ENCODE results near the gene INTS1.

DNA sequence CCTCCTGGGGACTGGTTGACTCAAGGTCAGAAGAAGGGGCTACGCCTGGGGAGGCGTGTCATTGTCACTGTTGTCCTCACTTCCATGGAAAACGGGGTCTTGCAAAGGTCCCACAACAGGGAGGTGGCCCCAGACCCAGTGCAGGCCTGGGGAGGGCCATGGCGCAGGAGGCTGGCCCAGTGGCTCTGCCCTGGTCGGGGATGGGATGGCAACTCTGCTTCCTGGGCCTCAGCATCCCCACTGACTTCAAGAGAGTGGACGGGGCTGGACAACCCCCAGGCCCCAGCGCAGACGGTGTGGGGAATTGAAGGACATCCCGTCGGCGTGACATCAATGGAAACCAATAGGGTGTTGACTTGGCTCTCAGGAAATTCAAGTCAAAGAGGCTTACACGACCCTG is 80.1 kb downstream of the INTS1 start:
- TF ChIP-seq BRCA1 (IDR thresholded peaks at IDR 0.05; ENCODE audit: low read depth, low read length) = no peak
- TF ChIP-seq ZZZ3 (IDR thresholded peaks at IDR 0.05; ENCODE audit: control insufficient read depth, insufficient read length, low read depth) = no peak

All from GM12878 (cell line).